ENCODE data around the gene FCER2. TPM values are rescaled to one million over a fixed set of nuclear protein-coding genes. Genes with fewer than 3 reads are reported as not detected.

The FCER2 gene
- total RNA-seq, 1 donor from 2014 or later = not detected

GRCh38 chr19:7658219-7658686, 43.7 kb downstream of the FCER2 start:
- no peak overlapping the region for H3K4me3 Mint-ChIP-seq (ENCODE audit: low read depth)
- peak overlapping the region; percentile 23 for H3K27ac Mint-ChIP-seq
- no peaks in the 10 kb centered on the region for H3K9me3 Mint-ChIP-seq (ENCODE audit: low read depth)
- no peak for TF ChIP-seq CTCF (IDR thresholded peaks at IDR 0.05; ENCODE audit: unreplicated experiment)
- H3K27me3 Mint-ChIP-seq = peaks cover 36% of the 10 kb centered on the region
- no peaks in the 10 kb centered on the region for H3K4me1 Mint-ChIP-seq (ENCODE audit: low read depth)
- H3K36me3 Mint-ChIP-seq (ENCODE audit: insufficient read depth) = no peaks in the 10 kb centered on the region
- DNase-seq (ENCODE audit: low spot score, unreplicated experiment) = no peak

GRCh38 chr19:7657131-7657751, 44.7 kb downstream of the FCER2 start:
- no peaks in the 10 kb centered on the region for H3K36me3 Mint-ChIP-seq (ENCODE audit: insufficient read depth)
- no peak for DNase-seq (ENCODE audit: low spot score, unreplicated experiment)
- no peaks in the 10 kb centered on the region for H3K9me3 Mint-ChIP-seq (ENCODE audit: low read depth)
- no peak overlapping the region for H3K27ac Mint-ChIP-seq
- H3K4me1 Mint-ChIP-seq (ENCODE audit: low read depth) = peaks cover 5% of the 10 kb centered on the region
- no peak overlapping the region for H3K4me3 Mint-ChIP-seq (ENCODE audit: low read depth)
- H3K27me3 Mint-ChIP-seq = peaks cover 42% of the 10 kb centered on the region
- TF ChIP-seq CTCF (IDR thresholded peaks at IDR 0.05; ENCODE audit: unreplicated experiment) = no peak

- DNase-seq (ENCODE audit: low spot score, unreplicated experiment) = no peak
- Mint-ChIP-seq H3K36me3 (ENCODE audit: insufficient read depth) (no peaks in the 10 kb centered on the region), H3K27me3 (peaks cover 43% of the 10 kb centered on the region), H3K27ac (no peak overlapping the region), H3K4me1 (ENCODE audit: low read depth) (peaks cover 6% of the 10 kb centered on the region), H3K4me3 (ENCODE audit: low read depth) (no peak overlapping the region), H3K9me3 (ENCODE audit: low read depth) (no peaks in the 10 kb centered on the region)
- no peak for TF ChIP-seq CTCF (IDR thresholded peaks at IDR 0.05; ENCODE audit: unreplicated experiment)
Measured at GRCh38 chr19:7655581-7655980, 46.4 kb downstream of the FCER2 start.

GRCh38 chr19:7654401-7654800, 47.5 kb downstream of the FCER2 start:
- Mint-ChIP-seq H3K4me3 (ENCODE audit: low read depth) (no peak overlapping the region), H3K9me3 (ENCODE audit: low read depth) (no peaks in the 10 kb centered on the region), H3K27me3 (peaks cover 41% of the 10 kb centered on the region), H3K36me3 (ENCODE audit: insufficient read depth) (no peaks in the 10 kb centered on the region), H3K4me1 (ENCODE audit: low read depth) (peaks cover 6% of the 10 kb centered on the region), H3K27ac (no peak overlapping the region)
- TF ChIP-seq CTCF (IDR thresholded peaks at IDR 0.05; ENCODE audit: unreplicated experiment) = no peak
- DNase-seq (ENCODE audit: low spot score, unreplicated experiment) = no peak

- H3K27me3 Mint-ChIP-seq = peaks cover 30% of the 10 kb centered on the region
Measured at GRCh38 chr19:7652061-7652641, 49.8 kb downstream of the FCER2 start.

More at GRCh38 chr19:7652061-7652641, 49.8 kb downstream of the FCER2 start:
- H3K27ac Mint-ChIP-seq = peak overlapping the region; percentile 82
- peak; percentile 90 for DNase-seq (ENCODE audit: low spot score, unreplicated experiment)
- H3K36me3 Mint-ChIP-seq (ENCODE audit: insufficient read depth) = no peaks in the 10 kb centered on the region
- H3K4me3 Mint-ChIP-seq (ENCODE audit: low read depth) = peak overlapping the region; percentile 59
- H3K4me1 Mint-ChIP-seq (ENCODE audit: low read depth) = peaks cover 6% of the 10 kb centered on the region
- peak; percentile 99 for TF ChIP-seq CTCF (IDR thresholded peaks at IDR 0.05; ENCODE audit: unreplicated experiment)
- no peaks in the 10 kb centered on the region for H3K9me3 Mint-ChIP-seq (ENCODE audit: low read depth)

All from progenitor cell of endocrine pancreas (in vitro differentiated cells).